Activated B cell treated with CpG ODN at 0.5 μM for 24 hours (primary cell): ENCODE data around the gene FBXO15. TPM values are rescaled to one million over a fixed set of nuclear protein-coding genes. Genes with fewer than 3 reads are reported as not detected.

Experiments
- ATAC-seq: fragments of 200-7000 bp; cut with Tn5 transposase; one replicate; pipeline ENCODE4 v1.10.0; 2021; ENCODE audit warnings: low read depth, mild to moderate bottlenecking, moderate library complexity
- CTCF ChIA-PET: fragments of 350-600 bp; sonication (Branson Sonifier 250); formaldehyde crosslinking; loops from one replicate; lab custom pipeline; 2021; ENCODE audit warnings: antibody characterized with exemption; lab: Charles Lee
- POLR2A ChIA-PET: fragments of 350-600 bp; sonication (Branson Sonifier 250); formaldehyde crosslinking; loops from one replicate; lab custom pipeline; 2021; ENCODE audit warnings: antibody characterized with exemption; lab: Charles Lee
- DNase-seq: peaks from one replicate; pipeline ENCODE4 v3.0.0; 2022
- H3K27ac Mint-ChIP-seq: one replicate; pipeline ENCODE4 v1.8.0; 2020; ENCODE audit warnings: mixed read lengths
- H3K27me3 Mint-ChIP-seq: one replicate; pipeline ENCODE4 v1.8.0; 2021; ENCODE audit warnings: mixed read lengths
- H3K36me3 Mint-ChIP-seq: one replicate; pipeline ENCODE4 v1.8.0; 2021; ENCODE audit warnings: low read depth, mixed read lengths
- H3K4me1 Mint-ChIP-seq: one replicate; pipeline ENCODE4 v1.8.0; 2021; ENCODE audit warnings: mixed read lengths
- H3K4me3 Mint-ChIP-seq: one replicate; pipeline ENCODE4 v1.8.0; 2020; ENCODE audit warnings: mild to moderate bottlenecking, mixed read lengths
- H3K9me3 Mint-ChIP-seq: one replicate; pipeline ENCODE4 v1.8.0; 2020; ENCODE audit warnings: mixed read lengths
- intact Hi-C: fragments of 100-400 bp; cut with micrococcal nuclease; formaldehyde crosslinking; loops from one replicate; pipeline ENCODE4 v1.15.1; 2024
- total RNA-seq: library from RNA; stranded (reverse); gene quantifications from 2 replicates; pipeline ENCODE4 v1.2.3, GENCODE V29; 2022
- TF ChIP-seq, protein P1 (sequence below): fragments of 200-600 bp; IDR thresholded peaks from one replicate; pipeline ENCODE4 v1.8.0; 2022; ENCODE audit warnings: antibody characterized with exemption, mild to moderate bottlenecking

The FBXO15 gene
- total RNA-seq, result 0.69 and 0.98 TPM in 2 replicates

DNA sequence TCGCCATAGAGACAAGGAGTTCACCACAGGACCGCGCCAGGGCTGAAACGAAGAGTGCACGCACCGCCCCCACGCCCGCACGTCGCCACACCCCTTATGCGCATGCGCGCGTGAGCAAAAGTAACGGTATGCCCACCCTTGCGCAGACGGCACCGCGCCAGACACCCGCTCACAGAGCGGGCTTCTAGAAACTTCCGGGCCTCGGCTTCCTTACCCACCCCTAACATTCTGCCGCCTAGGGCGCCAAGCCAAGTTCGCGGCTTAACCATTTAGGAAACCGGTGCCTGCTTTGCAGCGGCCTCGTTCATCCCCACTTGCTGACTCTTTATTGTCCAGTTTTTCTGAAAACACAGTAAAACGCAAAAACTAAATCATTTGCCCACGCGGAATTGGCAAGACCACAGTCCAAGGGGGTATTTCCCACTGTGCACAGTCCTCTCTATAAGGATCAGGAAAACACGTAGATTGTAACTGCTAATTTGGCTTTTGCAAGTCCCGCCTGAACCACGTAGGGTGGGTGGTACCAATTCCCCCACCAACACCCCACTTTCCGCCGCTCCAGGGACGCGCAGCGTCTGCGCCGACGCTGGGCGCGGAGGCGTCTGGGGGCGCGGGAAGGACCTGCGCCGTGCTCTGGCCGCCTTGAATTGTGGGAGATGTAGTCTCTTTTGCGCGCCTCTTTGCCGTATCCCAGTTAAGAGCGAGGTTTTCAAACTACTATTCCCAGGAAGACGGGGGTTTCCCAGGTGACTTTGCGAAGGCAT is at the start of gene FBXO15, which contains the start of gene TIMM21:
FBXO15 (minus strand) TSS at position 56 of the 764 bp plus-strand sequence; CDS start at position 7, 49 bp downstream.
TIMM21 (plus strand) TSS at position 745 of the 764 bp plus-strand sequence. CDS start 286 bp downstream, outside the sequence.
- DNase-seq (peak; percentile 96), ATAC-seq (peak; percentile 85)
- intact Hi-C loops, result loop anchor here (1.0 to 5.0 kb wide), 13 partner anchors 48 to 1075 kb away; partner anchors contain the start of genes CNDP2, TSHZ1 and ZNF407
- Mint-ChIP-seq H3K4me3 (peak within 1 kb of the TSS; percentile 97), H3K36me3 (peaks cover 35% of the 10 kb centered on the region), H3K9me3 (no peaks in the 10 kb centered on the region), H3K27me3 (peaks cover 1% of the 10 kb centered on the region), H3K4me1 (peaks cover 48% of the 10 kb centered on the region), H3K27ac (peak within 1 kb of the TSS; percentile 99)
- TF ChIP-seq, protein P1, sequence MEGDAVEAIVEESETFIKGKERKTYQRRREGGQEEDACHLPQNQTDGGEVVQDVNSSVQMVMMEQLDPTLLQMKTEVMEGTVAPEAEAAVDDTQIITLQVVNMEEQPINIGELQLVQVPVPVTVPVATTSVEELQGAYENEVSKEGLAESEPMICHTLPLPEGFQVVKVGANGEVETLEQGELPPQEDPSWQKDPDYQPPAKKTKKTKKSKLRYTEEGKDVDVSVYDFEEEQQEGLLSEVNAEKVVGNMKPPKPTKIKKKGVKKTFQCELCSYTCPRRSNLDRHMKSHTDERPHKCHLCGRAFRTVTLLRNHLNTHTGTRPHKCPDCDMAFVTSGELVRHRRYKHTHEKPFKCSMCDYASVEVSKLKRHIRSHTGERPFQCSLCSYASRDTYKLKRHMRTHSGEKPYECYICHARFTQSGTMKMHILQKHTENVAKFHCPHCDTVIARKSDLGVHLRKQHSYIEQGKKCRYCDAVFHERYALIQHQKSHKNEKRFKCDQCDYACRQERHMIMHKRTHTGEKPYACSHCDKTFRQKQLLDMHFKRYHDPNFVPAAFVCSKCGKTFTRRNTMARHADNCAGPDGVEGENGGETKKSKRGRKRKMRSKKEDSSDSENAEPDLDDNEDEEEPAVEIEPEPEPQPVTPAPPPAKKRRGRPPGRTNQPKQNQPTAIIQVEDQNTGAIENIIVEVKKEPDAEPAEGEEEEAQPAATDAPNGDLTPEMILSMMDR, result no peak
- ChIA-PET POLR2A (interaction anchor here (1.5 kb wide), 1 partner anchor 348 kb away, joined by 5 read pairs; the partner anchor contains the start of gene CNDP2), CTCF (no interaction called here)

DNA sequence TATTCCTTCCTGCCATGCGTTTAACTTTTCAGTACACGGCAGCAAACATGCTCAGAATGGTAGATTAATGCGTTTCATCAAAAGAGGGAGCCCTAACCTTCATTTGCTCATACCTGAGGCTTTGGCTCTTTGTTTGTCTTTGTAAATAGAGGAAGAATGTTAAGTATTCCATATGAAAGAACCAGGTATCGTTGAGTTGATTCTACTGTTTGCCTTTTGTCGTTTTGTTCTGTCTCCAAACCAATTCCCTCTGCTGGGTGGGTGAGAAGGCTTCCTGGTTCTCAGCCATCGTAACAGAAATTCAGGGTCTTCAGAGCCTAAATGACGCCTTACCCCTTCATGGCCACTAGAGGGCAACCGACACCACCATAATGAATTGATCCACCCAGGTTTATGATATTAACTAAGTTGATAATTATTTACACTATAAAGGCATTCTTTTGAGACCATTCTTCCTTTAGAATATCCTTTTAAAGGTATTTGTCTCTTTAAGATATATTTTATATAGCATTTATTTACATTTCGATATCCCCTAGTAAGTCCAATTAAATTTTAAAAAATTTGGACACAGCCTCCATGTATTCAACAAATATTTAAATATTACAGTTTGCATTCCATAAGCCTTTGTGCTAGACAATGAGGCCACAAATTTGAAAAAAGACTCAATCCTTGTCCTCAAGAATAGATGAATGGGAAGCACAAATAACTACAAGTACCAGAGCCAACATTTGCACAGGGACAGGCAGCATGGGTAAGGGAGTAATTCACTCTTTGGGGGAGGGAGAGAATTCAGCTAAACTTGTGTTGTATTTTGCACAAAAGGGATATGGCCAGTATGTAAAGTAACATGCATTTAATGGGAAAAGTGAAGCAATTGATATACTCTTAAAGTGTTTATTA is 48.8 kb upstream of the FBXO15 start:
- Mint-ChIP-seq H3K27ac (peak overlapping the region; percentile 79), H3K9me3 (no peaks in the 10 kb centered on the region)

DNA sequence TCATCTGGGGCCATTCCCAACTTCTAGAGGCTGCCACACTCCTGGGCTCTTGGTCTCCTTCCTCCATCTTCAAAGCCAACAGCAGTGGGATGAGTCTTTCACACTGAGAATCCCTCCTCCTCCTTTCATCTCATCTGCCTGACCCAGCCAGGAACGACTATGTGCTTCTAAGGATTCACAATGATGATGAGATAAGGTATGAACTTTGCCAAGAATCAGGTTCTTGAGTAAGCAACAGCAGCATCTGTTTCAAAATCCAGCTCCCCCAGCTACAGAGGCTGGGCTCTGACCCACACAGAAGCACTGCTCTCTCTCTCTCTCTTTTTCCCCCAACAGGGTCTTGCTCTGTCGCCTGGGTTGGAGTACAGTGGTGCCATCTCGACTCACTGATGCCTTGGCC is 47.1 kb upstream of the FBXO15 start:
- Mint-ChIP-seq H3K9me3 (no peaks in the 10 kb centered on the region), H3K4me3 (no peak overlapping the region), H3K36me3 (no peaks in the 10 kb centered on the region), H3K27ac (no peak overlapping the region), H3K4me1 (peaks cover 22% of the 10 kb centered on the region), H3K27me3 (peaks cover 10% of the 10 kb centered on the region)
- ChIA-PET POLR2A (interaction anchor here (0.6 to 1.4 kb wide), 2 partner anchors 148 to 312 kb away, joined by 3 read pairs; no protein-coding TSS in a partner anchor), CTCF (interaction anchor here (0.9 to 2.2 kb wide), 4 partner anchors 140 to 357 kb away, joined by 3 to 23 read pairs (median 6); no protein-coding TSS in a partner anchor)
- ATAC-seq (no peak), DNase-seq (no peak)
- TF ChIP-seq, protein P1, result no peak
- intact Hi-C loops, result no loop called here

More for the DNA sequence above, 48.8 kb upstream of the FBXO15 start:
- H3K4me3 Mint-ChIP-seq, result peak overlapping the region; percentile 78
- TF ChIP-seq, protein P1, result no peak
- H3K27me3 Mint-ChIP-seq, result peaks cover 8% of the 10 kb centered on the region
- ChIA-PET CTCF (interaction anchor here (1.1 to 4.6 kb wide), 6 partner anchors 52 to 355 kb away, joined by 3 to 73 read pairs (median 9); no protein-coding TSS in a partner anchor), POLR2A (no interaction called here)
- H3K4me1 Mint-ChIP-seq, result peaks cover 22% of the 10 kb centered on the region
- ATAC-seq (peak; percentile 95), DNase-seq (no peak)
- intact Hi-C loops, result loop anchor here (1.0 to 2.0 kb wide), 9 partner anchors 48 to 1434 kb away; partner anchors contain the start of gene TIMM21
- H3K36me3 Mint-ChIP-seq, result no peaks in the 10 kb centered on the region

DNA sequence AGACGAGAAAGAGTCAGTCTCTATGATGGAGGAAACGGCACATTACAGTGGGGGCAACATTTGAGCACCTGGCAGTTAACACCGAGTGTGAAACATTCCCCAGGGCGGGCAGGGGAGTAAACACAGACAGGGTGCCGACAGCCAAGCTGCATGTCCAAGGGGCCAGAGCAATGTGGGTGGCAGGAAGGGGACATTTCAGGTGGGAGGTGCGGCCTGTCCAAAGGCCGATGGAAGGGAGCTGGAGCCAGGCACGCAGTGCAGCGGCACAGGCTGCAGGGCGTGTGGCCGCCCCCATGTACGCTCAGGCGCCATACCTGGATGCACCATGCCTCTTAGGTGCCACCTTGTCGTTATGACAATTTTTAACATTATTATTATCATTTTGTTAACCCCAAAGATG is 43.9 kb upstream of the FBXO15 start:
- no peaks in the 10 kb centered on the region for H3K9me3 Mint-ChIP-seq
- no peaks in the 10 kb centered on the region for H3K36me3 Mint-ChIP-seq
- DNase-seq, result no peak
- intact Hi-C loops, result no loop called here
- TF ChIP-seq, protein P1, result no peak
- H3K4me3 Mint-ChIP-seq, result no peak overlapping the region
- H3K27ac Mint-ChIP-seq, result no peak overlapping the region
- no peak for ATAC-seq
- ChIA-PET CTCF (interaction anchor here (2.4 kb wide), 1 partner anchor 151 kb away, joined by 7 read pairs; no protein-coding TSS in a partner anchor), POLR2A (no interaction called here)
- H3K27me3 Mint-ChIP-seq, result peaks cover 19% of the 10 kb centered on the region
- H3K4me1 Mint-ChIP-seq, result peaks cover 7% of the 10 kb centered on the region
